Type B pancreatic cell (in vitro differentiated cells): Measurements from ENCODE around the gene ENOX1. TPM values are rescaled to one million over a fixed set of nuclear protein-coding genes. Genes with fewer than 3 reads are reported as not detected.

Experiments used
- DNase-seq: peaks from one replicate; pipeline ENCODE4 v3.0.0; 2021; ENCODE audit warnings: mixed read lengths; ENCODE audit not compliant: unreplicated experiment; ENCODE audit errors: extremely low spot score
- H3K27ac Mint-ChIP-seq: 2 replicates; pipeline ENCODE4 v1.8.0; 2021; ENCODE audit warnings: mild to moderate bottlenecking, mixed read lengths
- H3K27me3 Mint-ChIP-seq: 2 replicates; pipeline ENCODE4 v1.8.0; 2021; ENCODE audit warnings: mixed read lengths
- H3K36me3 Mint-ChIP-seq: 2 replicates; pipeline ENCODE4 v1.8.0; 2021; ENCODE audit warnings: mixed read lengths
- H3K4me1 Mint-ChIP-seq: one replicate; pipeline ENCODE4 v1.8.0; 2021; ENCODE audit warnings: mixed read lengths; ENCODE audit not compliant: unreplicated experiment
- H3K4me3 Mint-ChIP-seq: 2 replicates; pipeline ENCODE4 v1.8.0; 2021; ENCODE audit warnings: mild to moderate bottlenecking, mixed read lengths
- H3K9me3 Mint-ChIP-seq: 2 replicates; pipeline ENCODE4 v1.8.0; 2021; ENCODE audit warnings: mixed read lengths
- total RNA-seq: library from RNA; stranded (reverse); gene quantifications from 2 replicates; pipeline ENCODE4 v1.2.1, GENCODE V29; 2021; ENCODE audit warnings: low replicate concordance
- TF ChIP-seq, protein P1 (sequence below): fragments of 200-600 bp; sonication (generic); conservative IDR thresholded peaks from 2 replicates; pipeline ENCODE4 v1.5.0; 2021; ENCODE audit warnings: antibody characterized with exemption, mild to moderate bottlenecking

The ENOX1 gene
- total RNA-seq, 1 donor from 2014 or later = 7.5 TPM

DNA sequence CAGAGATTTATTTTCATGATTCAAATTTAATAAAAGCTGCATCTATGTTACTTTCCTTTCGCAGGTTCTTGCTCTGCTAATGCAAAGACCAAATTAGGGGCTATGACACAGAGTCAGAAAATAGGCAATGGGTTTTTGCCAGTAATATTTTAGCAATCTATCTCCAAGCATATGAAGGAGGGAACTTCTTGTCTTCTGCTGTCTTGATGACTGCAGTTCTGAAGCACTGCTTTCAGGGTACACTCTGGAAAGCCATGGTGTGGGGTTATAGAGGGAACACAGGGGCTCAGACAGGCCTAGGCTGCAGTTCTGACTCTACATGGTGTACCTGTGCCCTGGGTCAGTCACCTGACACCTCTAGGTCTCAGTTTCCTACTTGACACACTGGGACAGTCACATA is 500.0 kb downstream of the ENOX1 start:
- Mint-ChIP-seq H3K4me3 (no peak overlapping the region), H3K27ac (no peak overlapping the region), H3K27me3 (peaks cover 4% of the 10 kb centered on the region), H3K4me1 (peaks cover 11% of the 10 kb centered on the region), H3K9me3 (no peaks in the 10 kb centered on the region), H3K36me3 (no peaks in the 10 kb centered on the region)
- no peak for DNase-seq
- TF ChIP-seq, protein P1, sequence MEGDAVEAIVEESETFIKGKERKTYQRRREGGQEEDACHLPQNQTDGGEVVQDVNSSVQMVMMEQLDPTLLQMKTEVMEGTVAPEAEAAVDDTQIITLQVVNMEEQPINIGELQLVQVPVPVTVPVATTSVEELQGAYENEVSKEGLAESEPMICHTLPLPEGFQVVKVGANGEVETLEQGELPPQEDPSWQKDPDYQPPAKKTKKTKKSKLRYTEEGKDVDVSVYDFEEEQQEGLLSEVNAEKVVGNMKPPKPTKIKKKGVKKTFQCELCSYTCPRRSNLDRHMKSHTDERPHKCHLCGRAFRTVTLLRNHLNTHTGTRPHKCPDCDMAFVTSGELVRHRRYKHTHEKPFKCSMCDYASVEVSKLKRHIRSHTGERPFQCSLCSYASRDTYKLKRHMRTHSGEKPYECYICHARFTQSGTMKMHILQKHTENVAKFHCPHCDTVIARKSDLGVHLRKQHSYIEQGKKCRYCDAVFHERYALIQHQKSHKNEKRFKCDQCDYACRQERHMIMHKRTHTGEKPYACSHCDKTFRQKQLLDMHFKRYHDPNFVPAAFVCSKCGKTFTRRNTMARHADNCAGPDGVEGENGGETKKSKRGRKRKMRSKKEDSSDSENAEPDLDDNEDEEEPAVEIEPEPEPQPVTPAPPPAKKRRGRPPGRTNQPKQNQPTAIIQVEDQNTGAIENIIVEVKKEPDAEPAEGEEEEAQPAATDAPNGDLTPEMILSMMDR = no peak

DNA sequence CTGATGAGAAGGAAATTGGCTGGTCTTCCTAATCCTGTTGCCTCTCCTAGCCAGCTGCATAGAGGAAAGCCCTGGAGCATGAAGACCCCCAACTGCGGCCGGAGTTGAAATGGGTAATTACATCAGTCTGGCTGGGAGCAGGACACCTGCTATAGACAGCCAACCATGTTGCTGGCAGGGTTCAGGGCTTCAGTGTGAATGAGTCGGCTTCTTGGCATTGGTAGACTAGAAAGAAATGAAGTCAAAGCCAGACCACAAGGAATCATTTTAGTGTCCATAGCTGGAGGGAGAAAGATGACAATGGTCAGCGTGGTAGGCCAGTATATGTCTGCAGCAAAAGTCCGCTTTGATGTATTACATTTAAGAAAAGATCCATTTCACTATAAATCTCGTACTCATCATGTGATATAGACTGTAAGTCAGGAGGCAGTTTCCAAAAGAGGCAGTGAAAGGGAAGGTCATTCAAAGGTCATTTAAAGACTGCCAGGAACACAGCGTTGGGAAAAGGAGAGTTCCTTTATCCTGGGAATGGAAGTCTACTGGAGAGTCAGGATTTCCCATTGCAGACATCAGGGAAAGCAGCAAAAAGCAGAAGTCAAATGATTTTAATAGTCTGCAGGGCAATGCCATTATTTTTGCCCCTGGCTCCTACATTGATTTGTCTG is 500.7 kb downstream of the ENOX1 start:
- peaks cover 11% of the 10 kb centered on the region for H3K4me1 Mint-ChIP-seq
- TF ChIP-seq, protein P1 = no peak
- peaks cover 4% of the 10 kb centered on the region for H3K27me3 Mint-ChIP-seq
- no peak for DNase-seq
- H3K27ac Mint-ChIP-seq = no peak overlapping the region
- no peaks in the 10 kb centered on the region for H3K36me3 Mint-ChIP-seq
- H3K9me3 Mint-ChIP-seq = no peaks in the 10 kb centered on the region
- no peak overlapping the region for H3K4me3 Mint-ChIP-seq

GRCh38 chr13:43284162-43284561 is 502.6 kb downstream of the ENOX1 start:
- H3K36me3 Mint-ChIP-seq = no peaks in the 10 kb centered on the region
- TF ChIP-seq, protein P1 = no peak

GRCh38 chr13:43279696-43280095 is 507.1 kb downstream of the ENOX1 start:
- no peak overlapping the region for H3K4me3 Mint-ChIP-seq

More at GRCh38 chr13:43284162-43284561, 502.6 kb downstream of the ENOX1 start:
- Mint-ChIP-seq H3K27ac (no peak overlapping the region), H3K9me3 (no peaks in the 10 kb centered on the region), H3K4me3 (no peak overlapping the region), H3K27me3 (peaks cover 4% of the 10 kb centered on the region), H3K4me1 (peaks cover 11% of the 10 kb centered on the region)
- no peak for DNase-seq

GRCh38 chr13:43278127-43278526 is 508.6 kb downstream of the ENOX1 start:
- Mint-ChIP-seq H3K4me1 (peaks cover 9% of the 10 kb centered on the region), H3K4me3 (no peak overlapping the region), H3K27me3 (peaks cover 1% of the 10 kb centered on the region), H3K9me3 (peaks cover 3% of the 10 kb centered on the region), H3K36me3 (no peaks in the 10 kb centered on the region), H3K27ac (no peak overlapping the region)
- TF ChIP-seq, protein P1 = no peak
- DNase-seq = no peak

More at GRCh38 chr13:43279696-43280095, 507.1 kb downstream of the ENOX1 start:
- Mint-ChIP-seq H3K27ac (no peak overlapping the region), H3K4me1 (peaks cover 11% of the 10 kb centered on the region), H3K9me3 (no peaks in the 10 kb centered on the region), H3K36me3 (no peaks in the 10 kb centered on the region), H3K27me3 (peaks cover 1% of the 10 kb centered on the region)
- TF ChIP-seq, protein P1 = no peak
- no peak for DNase-seq
